Measurements from ENCODE around the gene PEDS1.
"Not testable (repeated sequence)": the region's sequence is repeated elsewhere in the genome, so short reads cannot be mapped to it uniquely, and the experiment has no call there.

The PEDS1 gene

DNA sequence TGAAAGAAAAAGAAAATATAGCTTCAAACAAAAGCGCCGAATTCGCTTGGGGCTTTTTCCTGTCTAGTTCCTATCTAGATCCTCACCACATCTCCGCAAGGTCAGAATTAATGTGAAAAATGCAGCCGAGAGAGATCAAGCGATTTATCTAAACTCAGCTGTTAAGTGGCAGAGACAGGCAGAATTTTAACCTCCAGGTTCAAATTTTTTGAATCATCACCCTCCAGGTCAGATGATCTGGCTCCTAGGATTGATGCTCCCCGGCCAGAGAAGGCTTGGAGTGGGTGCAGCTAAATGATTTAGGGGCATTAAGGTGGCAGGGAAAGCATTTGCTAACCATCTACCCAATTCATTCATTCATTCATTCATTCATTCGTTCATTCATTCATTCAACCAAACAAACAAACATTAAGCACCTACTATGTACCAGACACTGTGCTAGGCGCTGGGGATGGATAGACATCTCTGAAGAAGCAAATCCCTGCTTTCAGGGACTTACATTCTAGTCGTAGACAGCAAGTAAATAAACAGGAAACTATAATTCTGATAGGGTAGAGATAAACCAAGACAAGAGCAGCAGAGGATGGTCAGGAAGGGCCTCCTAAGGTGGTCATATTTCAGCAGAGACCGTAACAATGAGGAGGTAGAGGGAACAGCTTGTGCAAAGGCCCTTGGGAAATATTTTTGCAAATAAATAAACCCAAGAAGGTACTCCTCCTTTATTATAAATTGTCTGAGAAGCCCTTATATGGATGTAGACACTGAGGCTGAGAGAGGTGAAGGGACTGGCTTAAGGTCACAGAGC, 39.9 kb downstream of the PEDS1 start:
- no peak for DNase-seq (ENCODE audit: low read depth in 3 of 3)

DNA sequence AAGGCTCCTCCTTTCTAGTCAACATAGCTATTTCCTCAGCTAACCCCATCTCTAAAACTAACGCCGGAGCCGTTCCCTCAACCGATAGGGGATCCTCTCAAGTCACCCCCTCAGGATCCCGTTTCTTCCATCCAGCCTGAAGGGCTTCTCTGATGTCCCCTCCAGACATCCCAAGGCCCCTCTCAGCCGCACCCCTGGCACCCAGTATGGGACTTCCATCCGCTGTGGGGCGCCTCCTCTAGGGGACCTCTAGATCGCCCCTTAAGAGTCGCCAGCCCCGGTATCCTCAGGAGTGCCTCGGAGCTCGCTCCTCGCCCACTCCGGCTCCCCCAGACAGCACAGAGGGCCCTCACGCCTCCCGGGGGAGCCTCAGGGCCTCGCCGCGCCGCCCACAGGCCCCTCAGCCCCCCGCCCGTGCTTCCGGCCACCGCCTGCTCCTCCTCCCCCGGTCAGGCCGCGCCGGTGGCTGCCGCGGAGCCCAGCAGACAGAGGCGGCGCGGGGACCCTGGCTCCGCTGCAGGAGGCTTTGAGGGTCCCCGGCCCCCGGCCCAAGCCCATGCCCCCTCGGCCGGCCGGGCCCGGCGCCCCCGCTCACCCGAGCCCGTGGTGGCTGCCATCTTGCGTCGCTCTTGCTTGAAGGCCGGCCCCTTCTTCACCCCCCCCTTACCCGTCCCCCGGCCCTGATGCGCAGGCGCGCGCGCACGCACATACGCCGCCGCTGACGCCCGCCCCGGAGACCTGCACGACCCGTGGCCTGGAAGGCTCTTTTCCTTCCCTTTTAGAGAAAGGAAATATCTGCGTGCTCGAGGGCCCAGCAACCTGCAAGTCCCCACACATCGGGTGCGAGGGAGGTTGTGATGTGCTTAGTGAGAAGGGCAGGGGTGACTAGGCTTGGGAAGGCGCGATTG, 40.8 kb downstream of the PEDS1 start, which contains the start of gene UBE2V1:
UBE2V1 (minus strand) TSS at position 639 of the 908 bp plus-strand sequence; CDS start at position 617, 22 bp downstream.
- DNase-seq (ENCODE audit: low read depth in 3 of 3): peak; percentile 78 to 85 (median 83)

DNA sequence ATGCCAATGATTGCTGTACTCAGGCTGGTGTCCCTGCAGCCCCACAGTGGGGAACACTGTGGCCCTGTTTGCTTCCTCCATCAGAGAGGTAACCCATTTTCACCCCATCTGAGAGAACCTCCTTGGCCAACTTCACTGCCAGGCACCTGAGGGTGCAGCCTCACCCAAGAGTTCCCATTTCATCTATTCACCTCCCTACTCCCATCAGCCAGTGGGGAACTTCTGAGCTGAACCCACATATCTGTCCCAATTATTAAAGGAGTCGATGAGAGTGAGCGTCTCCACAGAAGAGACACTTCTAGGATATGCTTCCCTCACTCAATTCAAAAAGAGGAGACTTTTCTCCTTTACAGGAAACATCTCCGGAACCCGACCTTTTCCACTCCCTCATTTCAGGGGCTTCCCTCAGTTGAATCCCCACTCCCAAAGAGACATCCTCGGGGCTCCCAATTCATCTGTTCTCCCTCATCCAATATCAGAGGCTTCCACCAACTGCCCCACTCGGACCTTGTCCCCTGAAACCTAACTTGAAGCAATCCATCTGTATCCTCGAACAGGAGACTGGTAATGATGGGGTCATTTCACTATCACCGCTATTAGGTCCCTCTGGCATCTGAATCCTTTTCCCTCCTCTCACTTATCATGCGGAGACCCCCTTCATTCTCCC, 41.6 kb downstream of the PEDS1 start:
- DNase-seq (ENCODE audit: low read depth in 3 of 3): no peak

DNA sequence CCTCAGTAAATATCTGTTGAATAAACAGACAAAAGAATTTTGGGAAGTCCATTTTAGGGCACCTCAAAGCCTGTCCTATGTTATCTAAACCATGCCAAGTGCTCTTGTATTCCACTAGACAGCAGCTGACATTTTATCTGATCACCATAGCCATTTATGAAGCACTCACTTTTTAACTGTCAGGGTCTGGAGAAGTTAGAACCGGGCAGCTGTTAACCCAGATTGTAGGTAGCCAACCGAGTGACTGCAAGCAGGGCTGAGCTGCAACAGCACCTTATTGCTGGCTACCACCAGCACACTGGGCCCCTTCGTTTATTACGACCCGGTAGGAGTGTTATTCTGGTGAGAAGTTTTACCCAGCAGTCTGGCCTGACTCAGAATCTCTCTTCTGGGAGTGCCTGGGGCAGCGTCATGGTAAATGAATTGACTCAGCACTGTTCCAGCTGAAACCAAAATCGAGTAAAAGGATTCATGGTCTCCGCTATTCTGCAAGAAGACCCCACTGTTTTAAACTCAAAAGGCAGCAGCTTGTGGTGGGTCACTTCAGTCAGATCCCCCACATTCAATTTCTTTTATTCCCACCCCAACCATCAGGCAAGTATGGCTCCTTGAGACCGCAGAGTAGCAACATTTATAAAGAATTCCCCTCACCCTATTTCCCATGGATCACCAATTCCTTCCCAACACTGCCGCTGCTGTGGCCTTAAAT, 42.2 kb downstream of the PEDS1 start:
- peak; percentile 25 to 43 (median 35) for DNase-seq (ENCODE audit: low read depth in 3 of 3)

DNA sequence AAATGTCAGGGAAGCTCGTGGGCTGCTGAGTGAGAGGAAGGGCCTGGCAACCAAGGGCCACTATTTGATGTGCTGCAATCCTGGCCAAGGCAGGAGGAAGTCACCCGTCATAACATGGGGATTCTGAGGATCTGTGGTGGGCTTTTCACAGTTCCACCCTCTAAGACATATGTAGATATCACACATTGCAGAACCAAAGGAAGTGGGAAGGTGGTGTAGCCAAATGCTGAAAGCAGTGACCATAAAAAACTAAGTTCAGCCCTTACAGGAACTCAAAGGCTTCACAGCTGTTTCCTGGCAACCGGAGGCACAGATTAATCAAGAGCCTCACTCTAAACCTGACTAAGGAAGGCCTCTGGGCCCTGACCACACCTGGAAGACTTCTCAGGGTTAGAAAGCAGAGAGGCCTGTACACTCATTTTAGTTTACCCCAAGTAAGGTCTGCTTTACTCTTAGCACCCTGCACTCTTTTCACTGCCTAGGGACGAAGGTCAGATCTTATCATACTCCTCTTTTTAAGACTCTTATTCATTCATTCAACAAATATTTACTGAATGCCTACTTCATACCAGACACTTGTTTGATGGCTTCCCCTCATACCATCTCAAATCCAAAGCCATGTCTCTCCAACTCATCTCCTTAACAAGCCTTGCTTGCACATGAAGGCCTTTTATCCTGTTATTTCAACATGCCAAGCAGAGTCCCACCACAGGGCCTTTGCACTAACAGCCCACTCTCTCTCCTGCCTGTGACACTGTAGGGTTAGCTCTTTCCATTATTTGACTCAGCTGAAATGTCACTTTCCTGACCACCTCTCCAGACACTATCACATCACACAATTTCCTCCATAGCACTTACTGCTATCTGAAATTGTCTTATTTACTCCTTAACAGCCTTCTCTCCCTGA, 43.1 kb downstream of the PEDS1 start:
- DNase-seq (ENCODE audit: low read depth in 3 of 3): peak in 1 of 3 donors; percentile 40

DNA sequence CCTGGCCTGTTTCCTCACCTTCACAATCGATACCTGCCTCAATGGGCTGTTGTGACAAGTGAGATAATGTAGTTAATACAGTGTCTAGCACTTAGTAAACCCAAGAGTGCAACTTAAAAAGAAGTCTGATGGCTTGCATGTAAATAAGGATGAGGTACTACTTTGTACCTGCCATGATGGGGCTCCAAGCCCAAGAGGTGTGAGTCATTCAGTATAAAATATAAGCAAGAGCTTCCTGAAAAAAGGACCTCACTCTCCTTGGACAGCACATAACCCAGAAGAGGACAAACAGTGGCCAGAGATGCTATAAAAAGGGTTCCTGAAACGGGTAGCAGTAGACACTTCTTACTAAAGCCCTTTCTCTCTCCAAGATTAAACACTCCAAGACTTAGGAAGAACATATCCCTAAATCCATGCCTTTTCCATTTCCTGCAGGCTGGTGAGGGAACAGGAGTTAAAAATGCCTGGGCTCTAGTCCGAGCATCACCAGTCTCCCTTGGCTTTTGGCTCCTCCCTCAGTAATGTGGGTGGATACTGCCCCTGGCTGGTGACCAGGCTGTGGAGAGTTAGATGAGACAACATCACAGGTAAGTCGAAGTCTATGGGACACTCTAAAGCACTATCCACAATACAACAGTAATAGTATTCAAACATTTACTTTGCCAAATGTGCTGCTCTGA, 44.8 kb downstream of the PEDS1 start:
- DNase-seq (ENCODE audit: low read depth in 3 of 3): no peak

DNA sequence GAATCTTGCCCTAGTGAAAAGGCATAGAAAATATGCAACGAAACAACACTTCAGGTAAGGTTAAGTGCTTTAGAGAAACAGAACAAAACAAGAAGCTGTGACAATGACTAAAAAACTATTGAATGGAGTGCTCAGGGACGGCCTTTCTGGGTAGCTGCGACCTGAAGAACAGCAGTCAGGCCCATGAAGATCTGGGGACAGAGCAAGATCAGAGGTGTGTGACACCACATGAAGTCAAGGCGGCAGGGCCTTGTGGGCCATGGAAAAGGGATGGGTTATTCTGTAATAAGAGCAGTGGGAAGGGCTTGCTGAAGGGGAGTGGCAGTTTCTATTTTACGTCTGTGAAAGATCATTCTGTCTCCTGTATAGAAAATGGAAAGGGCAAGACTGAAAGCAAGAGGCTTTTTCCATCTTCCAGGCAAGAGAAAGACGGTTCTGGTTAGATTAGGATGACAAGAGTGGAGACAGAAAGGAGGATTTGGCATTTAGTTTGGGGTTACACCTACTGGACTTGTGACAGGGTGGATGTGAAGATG, 45.7 kb downstream of the PEDS1 start:
- DNase-seq (ENCODE audit: low read depth in 3 of 3): no peak

DNA sequence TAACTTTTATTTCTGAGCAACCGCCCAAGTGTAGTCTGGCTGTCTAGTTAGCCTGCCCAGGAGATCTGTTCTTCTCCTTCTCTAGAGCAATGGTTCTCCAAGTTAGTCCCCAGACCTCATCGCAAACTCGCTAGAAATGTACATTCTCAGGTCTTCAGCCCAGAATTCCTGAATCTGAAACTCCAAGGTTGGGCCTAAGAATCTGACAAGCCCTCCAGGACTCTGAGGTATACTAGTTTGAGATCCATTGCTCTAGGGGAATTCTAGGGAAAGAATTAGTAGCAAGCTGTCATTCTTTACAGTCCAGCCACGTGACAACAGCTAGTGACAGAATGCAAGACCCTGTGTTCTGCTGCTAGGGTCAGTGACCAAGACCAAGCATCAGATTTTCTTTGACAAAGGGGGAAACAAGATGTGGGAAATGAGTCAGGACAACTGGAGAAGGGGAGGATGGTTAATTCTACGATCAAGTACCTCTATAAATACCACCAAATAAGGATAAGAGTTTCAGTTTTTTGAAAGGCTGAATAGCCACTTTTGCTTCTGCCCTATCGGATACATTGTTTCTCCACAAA, 46.4 kb downstream of the PEDS1 start:
- no peak for DNase-seq (ENCODE audit: low read depth in 3 of 3)

DNA sequence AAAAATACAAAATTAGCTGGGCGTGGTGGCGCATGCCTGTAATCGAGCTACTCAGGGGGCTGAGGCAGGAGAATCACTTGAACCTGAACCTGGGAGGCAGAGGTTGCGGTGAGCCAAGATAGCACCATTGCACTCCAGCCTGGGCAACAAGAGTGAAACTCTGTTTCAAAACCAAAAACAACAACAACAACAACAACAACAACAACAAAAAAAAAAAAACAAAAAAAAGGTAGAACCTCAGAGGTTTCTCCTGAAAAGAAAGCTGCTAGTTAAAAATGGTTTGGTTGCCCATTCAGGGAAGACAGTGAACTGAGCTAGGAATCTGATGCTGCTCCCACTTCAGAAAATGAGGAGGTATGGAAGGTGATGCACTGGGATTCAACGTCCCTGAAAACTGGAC, 46.9 kb downstream of the PEDS1 start:
- not testable (repeated sequence) for DNase-seq (ENCODE audit: low read depth in 3 of 3)

All from stimulated activated CD4-positive, alpha-beta T cell treated with anti-CD3 and anti-CD28 coated beads, TNF-alpha, amount 100 ng/mL, for 48 hours (primary cell).